ENCODE data around the gene IRF3.

DNA sequence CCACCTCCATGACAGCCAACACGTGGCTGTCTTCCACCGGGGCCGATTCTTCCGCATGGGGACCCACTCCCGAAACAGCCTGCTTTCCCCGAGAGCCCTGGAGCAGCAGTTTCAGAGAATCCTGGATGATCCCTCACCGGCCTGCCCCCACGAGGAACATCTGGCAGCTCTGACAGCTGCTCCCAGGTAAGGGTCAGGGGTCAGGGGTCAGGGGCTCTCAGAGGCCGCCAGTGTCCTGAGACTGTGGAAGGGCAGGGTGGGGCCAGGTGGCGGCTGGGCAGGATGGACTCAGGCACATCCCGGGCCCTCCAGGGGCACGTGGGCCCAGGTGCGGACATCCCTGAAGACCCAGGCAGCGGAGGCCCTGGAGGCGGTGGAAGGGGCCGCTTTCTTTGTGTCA, 40.3 kb upstream of the IRF3 start:
- TF ChIP-seq, protein P1, sequence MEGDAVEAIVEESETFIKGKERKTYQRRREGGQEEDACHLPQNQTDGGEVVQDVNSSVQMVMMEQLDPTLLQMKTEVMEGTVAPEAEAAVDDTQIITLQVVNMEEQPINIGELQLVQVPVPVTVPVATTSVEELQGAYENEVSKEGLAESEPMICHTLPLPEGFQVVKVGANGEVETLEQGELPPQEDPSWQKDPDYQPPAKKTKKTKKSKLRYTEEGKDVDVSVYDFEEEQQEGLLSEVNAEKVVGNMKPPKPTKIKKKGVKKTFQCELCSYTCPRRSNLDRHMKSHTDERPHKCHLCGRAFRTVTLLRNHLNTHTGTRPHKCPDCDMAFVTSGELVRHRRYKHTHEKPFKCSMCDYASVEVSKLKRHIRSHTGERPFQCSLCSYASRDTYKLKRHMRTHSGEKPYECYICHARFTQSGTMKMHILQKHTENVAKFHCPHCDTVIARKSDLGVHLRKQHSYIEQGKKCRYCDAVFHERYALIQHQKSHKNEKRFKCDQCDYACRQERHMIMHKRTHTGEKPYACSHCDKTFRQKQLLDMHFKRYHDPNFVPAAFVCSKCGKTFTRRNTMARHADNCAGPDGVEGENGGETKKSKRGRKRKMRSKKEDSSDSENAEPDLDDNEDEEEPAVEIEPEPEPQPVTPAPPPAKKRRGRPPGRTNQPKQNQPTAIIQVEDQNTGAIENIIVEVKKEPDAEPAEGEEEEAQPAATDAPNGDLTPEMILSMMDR (IDR thresholded peaks at IDR 0.05), result no peak
- TF ChIP-seq ZFX (IDR thresholded peaks at IDR 0.05; ENCODE audit: borderline replicate concordance), result no peak
